Measurements from ENCODE around the gene NCOA3. TPM values are rescaled to one million over a fixed set of nuclear protein-coding genes. Genes with fewer than 3 reads are reported as not detected.

NCOA3 gene
- total and polyA plus RNA-seq, 10 of the 15 experiments (the other 5 are each of a cell fraction or from before 2014, with no cell fraction given): 16.9 to 96.2 (median 73.6) TPM

- no peak for TF ChIP-seq CEBPB (IDR thresholded peaks at IDR 0.05; ENCODE audit: borderline replicate concordance in 1 of 2, low read depth in 2 of 2, low read length in 2 of 2)
- TF ChIP-seq, protein P1, sequence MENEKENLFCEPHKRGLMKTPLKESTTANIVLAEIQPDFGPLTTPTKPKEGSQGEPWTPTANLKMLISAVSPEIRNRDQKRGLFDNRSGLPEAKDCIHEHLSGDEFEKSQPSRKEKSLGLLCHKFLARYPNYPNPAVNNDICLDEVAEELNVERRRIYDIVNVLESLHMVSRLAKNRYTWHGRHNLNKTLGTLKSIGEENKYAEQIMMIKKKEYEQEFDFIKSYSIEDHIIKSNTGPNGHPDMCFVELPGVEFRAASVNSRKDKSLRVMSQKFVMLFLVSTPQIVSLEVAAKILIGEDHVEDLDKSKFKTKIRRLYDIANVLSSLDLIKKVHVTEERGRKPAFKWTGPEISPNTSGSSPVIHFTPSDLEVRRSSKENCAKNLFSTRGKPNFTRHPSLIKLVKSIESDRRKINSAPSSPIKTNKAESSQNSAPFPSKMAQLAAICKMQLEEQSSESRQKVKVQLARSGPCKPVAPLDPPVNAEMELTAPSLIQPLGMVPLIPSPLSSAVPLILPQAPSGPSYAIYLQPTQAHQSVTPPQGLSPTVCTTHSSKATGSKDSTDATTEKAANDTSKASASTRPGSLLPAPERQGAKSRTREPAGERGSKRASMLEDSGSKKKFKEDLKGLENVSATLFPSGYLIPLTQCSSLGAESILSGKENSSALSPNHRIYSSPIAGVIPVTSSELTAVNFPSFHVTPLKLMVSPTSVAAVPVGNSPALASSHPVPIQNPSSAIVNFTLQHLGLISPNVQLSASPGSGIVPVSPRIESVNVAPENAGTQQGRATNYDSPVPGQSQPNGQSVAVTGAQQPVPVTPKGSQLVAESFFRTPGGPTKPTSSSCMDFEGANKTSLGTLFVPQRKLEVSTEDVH (IDR thresholded peaks at IDR 0.05; ENCODE audit: low read depth, partially characterized antibody): no peak
- TF ChIP-seq, protein P2, sequence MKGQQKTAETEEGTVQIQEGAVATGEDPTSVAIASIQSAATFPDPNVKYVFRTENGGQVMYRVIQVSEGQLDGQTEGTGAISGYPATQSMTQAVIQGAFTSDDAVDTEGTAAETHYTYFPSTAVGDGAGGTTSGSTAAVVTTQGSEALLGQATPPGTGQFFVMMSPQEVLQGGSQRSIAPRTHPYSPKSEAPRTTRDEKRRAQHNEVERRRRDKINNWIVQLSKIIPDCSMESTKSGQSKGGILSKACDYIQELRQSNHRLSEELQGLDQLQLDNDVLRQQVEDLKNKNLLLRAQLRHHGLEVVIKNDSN (IDR thresholded peaks at IDR 0.05; ENCODE audit: borderline replicate concordance, extremely low read length, insufficient read depth, low read depth, low read length): peak; percentile 46
- TF ChIP-seq, protein P3, sequence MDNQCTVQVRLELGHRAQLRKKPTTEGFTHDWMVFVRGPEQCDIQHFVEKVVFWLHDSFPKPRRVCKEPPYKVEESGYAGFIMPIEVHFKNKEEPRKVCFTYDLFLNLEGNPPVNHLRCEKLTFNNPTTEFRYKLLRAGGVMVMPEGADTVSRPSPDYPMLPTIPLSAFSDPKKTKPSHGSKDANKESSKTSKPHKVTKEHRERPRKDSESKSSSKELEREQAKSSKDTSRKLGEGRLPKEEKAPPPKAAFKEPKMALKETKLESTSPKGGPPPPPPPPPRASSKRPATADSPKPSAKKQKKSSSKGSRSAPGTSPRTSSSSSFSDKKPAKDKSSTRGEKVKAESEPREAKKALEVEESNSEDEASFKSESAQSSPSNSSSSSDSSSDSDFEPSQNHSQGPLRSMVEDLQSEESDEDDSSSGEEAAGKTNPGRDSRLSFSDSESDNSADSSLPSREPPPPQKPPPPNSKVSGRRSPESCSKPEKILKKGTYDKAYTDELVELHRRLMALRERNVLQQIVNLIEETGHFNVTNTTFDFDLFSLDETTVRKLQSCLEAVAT (IDR thresholded peaks at IDR 0.05): no peak
- TF ChIP-seq SPI1 (IDR thresholded peaks at IDR 0.05; ENCODE audit: borderline replicate concordance, insufficient read depth, low read depth, low read length): peak; percentile 16; the same call in 1 of the 2 replicates
- no peak for TF ChIP-seq NBN (IDR thresholded peaks at IDR 0.05)
- TF ChIP-seq RCOR1 (conservative IDR thresholded peaks at IDR 0.05; ENCODE audit: low read depth, low read length): no peak
- TF ChIP-seq REST (IDR thresholded peaks at IDR 0.05; ENCODE audit: low read depth, low read length): no peak
- no peak for TF ChIP-seq CHD1 (IDR thresholded peaks at IDR 0.05; ENCODE audit: low read depth, low read length)
- TF ChIP-seq CBX5 (IDR thresholded peaks at IDR 0.05; ENCODE audit: low read depth): no peak
- TF ChIP-seq NR2F1 (conservative IDR thresholded peaks at IDR 0.05): no peak
- no peak for TF ChIP-seq CEBPZ (IDR thresholded peaks at IDR 0.05; ENCODE audit: low read depth, low read length)
Measured at GRCh38 chr20:47466704-47467459, 34.8 kb upstream of the NCOA3 start (continued).

Measured in GM12878 (cell line).